IPS-NIHi11 (cell line): ENCODE results near the gene BTNL9.
A peak's percentile ranks its signal among the peaks of the same experiment; 100 is the strongest.
"Not testable (repeated sequence)": the region's sequence is repeated elsewhere in the genome, so short reads cannot be mapped to it uniquely, and the experiment has no call there.

ENCODE experiments used
- DNase-seq: peaks from one replicate; pipeline ENCODE4 v3.0.0; 2012; ENCODE audit warnings: mixed read lengths, low spot score

Gene BTNL9

DNA sequence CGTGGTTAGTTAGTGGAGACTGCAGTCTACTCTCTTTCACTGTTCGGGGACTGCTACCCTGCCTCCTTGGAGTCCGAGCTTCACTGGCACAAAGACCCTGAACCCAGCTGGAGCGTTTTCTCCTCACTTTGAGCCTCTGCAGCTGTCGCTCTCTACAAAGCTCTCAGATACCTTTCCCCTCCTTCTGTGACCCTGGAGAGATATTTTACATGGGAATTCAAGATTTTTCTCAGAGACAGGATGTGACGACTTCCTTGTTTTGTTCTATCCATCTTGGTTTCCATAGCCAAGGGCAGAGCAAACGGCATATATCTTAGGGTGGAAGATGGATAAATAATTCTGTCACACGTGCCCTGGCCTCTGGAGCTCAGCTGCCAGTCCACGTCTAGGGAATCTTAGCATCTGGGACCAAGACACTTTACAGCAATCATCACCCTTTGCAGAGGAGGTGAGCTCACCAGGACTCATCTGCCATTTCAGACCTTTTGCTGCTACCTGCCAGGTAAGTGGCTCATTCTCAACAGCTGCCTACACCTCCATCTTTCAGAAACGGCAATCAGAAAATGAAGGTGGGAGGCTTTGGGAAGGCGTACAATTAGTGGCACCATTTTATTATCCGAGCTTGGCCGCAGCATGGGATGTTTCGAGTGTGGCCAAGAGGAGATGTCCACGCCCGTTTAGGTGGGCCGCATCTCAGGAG is at the start of gene BTNL9:
BTNL9 (plus strand) TSS at position 336 of the 700 bp plus-strand sequence. CDS start 5,224 bp downstream, outside the sequence.
- no peak for DNase-seq

DNA sequence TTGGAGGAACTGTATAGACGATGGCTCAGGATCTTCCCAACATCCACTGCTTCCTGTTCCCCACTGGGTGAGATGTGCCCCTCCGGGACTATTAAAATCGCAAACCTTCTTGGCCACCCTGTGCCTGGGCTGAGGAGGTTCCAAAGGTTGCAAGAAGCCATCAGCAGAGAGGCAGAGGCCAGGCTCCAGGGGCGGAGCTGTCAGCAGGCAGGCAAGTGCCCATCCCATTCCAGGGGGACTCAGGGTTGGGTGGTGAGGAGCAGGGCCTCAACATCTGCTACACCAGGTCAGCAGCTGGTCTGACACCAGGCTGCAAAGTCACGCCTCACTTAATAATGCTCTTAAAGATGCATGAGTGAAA is 49.2 kb upstream of the BTNL9 start:
- DNase-seq: no peak

DNA sequence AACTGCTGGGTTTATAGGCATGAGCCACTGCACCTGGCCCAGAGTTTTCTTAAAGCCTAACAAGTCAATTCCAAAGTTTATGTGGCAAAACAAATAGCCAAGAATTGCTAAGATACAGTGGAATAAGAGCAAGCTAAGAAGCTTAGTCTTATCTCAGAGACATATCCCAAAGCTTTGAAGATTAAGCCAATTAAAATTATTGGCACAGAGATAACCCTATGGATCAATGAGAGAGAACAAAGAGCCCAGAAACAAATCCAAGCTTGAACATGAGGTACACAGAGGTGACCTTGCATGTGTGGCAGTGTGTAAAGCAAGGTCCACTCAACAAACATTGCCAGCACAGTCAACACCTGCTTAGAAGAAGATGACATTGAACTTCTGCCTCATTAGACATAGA is 38.1 kb upstream of the BTNL9 start:
- no peak for DNase-seq

DNA sequence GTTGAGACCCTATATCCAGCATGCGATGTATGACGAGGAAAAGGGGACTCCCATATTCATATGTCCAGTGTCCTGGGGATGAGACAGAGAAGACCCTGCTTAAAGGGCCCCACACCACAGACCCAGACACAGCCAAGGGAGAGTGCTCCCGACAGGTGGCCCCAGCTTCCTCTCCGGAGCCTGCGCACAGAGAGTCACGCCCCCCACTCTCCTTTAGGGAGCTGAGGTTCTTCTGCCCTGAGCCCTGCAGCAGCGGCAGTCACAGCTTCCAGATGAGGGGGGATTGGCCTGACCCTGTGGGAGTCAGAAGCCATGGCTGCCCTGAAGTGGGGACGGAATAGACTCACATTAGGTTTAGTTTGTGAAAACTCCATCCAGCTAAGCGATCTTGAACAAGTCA is 34.3 kb upstream of the BTNL9 start:
- peak; percentile 11 for DNase-seq

DNA sequence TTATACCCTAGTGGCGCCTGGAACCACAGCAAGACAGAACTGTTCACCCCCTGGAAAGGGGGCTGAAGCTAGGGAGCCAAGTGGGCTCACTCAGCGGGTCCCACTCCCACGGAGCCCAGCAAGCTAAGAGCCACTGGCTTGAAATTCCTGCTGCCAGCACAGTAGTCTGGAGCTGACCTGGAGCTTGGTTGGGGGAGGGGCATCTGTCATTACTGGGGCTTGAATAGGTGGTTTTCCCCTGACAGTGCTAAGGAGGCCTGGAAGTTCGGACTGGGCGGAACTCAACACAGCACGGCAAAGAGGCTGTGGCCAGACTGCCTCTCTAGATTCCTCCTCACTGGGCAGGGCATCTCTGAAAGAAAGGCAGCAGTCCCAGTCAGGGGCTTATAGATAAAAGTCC is 31.9 kb upstream of the BTNL9 start:
- no peak for DNase-seq

DNA sequence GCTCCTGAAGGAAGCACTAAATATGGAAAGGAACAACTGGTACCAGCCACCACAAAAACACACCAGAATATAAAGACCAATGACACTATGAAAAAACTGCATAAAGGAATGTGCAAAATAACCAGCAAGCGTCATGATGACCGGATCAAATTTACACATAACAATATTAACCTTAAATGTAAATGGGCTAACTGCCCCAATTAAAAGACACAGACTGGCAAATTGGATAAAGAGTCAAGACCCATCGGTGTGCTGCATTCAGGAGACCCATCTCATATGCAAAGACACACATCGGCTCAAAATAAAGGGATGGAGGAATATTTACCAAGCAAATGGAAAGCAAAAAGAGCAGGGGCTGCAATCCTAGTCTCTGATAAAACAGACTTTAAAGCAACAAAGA is 30.0 kb upstream of the BTNL9 start:
- not testable (repeated sequence) for DNase-seq

DNA sequence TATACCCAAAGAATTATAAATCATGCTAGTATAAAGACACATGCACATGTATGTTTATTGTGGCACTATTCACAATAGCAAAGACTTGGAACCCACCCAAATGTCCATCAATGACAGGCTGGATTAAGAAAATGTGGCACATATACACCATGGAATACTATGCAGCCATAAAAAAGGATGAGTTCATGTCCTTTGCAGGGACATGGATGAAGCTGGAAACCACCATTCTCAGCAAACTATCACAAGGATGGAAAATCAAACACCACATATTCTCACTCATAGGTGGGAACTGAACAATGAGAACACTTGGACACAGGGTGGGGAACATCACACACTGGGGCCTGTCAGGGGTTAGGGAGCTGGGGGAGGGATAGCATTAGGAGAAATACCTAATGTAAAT is 25.4 kb upstream of the BTNL9 start:
- not testable (repeated sequence) for DNase-seq

DNA sequence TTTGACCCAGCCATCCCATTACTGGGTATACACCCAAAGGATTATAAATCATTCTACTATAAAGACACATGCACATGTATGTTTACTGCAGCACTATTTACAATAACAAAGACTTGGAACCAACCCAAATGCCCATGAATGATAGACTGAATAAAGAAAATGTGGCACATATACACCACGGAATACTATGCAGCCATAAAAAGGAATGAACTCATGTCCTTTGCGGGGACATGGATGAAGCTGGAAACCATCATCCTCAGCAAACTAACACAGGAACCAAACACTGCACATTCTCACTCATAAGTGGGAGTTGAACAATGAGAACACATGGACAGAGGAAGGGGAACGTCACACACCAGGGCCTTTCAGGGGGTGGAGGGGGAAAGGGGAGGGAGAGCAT is 22.6 kb upstream of the BTNL9 start:
- not testable (repeated sequence) for DNase-seq

DNA sequence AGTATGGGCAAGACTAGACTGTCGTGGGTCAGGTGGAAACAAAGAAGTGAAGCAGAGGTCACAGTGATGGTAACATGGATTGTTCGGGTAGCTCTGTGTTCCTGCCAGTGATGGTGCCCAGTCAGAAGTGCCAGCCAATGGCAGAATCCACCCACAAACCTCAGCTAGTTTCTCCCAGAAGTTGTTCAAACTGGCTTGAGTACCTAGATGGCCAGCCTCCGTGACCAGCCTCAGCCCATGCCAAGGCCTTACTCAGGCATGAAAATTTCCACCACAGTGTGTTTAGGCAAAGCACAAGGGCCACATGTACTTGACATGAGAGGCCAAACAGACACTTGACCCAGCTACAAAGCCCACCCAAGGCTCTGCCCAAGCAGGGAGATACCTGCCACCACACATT is 19.4 kb upstream of the BTNL9 start:
- no peak for DNase-seq

DNA sequence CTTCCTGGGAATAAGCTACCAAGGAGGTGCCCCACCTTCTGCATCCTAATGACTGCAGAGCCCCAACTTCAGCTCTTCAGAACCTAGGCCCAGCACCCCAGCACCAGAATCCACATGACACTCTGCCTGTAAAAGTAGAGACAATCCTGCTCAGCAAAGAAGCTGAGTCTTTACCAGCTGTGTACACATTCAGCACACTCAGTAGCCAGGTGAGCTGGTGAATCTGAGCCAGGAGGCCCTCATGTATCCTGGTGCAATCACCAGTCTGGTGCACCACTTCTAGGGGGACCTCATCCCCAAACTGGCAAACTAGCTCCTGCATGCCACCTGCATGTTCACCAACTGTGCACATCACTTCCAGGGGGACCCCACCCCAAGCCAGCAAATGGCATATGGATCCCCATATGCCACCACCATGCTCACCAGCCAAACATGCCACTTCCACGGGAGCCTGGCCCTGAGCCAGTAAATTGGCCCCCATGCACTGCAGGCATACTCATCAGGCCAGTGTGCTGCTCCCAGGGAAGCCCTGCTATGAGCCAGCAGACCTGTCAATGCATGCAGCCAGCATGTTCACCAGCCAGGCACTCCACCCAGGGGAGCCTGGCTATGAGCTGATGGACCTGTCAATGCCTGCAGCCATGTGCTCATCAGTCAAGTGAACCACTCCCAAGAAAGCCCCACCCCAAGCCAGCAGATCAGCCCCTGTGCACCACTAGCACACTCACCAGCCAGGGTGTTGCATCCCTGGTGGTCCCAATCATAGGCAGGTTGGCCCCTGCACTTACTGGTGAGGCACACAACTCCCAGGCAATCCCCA is 15.6 kb upstream of the BTNL9 start:
- DNase-seq: no peak

DNA sequence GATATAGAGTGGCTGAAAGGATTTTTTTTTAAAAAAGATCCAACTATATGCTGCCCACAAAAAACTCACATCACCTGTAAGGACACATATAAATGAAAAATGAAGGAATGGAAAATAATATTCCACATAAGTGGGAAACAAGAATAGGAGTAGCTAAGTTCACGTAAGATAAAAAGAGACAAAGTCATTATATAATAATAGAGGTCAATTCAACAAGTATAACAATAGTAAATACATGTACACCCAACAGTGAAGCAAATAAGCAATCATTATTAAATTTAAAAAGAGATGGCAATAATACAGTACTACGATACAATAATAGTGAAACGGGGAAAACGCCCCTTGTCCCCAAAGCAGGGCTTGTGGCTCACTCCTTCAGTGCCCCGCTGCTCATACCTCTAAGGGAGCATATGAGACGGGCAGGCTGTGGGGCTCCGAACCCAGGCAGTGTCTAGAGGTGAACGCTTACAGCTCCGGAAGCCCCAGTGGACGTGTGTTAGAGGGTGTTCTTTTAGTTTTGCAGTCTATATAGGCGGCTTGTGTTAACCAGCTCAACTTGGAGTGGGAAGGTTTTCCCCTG is 12.5 kb upstream of the BTNL9 start:
- DNase-seq: no peak

DNA sequence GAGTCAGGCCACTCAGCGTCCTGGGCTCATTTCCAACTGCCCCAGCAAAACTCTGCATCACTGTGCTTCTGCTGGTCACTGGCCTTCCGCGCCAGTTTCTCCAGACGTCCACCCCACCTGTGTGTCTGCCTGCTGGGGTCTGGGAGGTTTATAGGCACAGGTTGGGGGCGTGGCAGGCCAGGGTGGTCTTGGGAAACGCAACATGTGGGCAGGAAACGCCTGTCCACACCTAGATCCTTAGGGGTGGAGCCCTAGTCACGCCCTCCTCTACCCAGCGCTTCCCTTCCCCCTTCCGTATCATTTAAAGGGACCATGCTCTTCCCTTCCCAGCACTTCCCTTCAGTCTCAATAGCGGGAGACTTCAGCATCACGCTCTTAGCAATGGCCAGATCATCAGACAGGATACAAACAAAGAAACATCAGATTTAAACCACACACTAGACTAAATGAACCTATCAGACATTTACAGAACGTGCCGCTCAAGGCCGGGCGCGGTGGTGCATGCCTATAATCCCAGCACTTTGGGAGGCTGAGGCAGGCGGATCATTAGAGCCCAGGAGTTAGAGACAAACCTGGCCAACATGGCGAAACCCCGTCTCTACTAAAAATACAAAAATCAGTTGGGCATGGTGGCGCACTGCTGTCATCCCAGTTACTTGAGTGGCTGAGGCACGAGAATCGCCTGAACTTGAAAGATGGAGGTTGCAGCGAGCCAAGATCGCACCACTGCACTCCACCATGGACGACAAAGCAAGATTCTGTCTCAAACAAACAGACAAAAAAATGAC is 11.8 kb upstream of the BTNL9 start:
- DNase-seq: peak; percentile 73

DNA sequence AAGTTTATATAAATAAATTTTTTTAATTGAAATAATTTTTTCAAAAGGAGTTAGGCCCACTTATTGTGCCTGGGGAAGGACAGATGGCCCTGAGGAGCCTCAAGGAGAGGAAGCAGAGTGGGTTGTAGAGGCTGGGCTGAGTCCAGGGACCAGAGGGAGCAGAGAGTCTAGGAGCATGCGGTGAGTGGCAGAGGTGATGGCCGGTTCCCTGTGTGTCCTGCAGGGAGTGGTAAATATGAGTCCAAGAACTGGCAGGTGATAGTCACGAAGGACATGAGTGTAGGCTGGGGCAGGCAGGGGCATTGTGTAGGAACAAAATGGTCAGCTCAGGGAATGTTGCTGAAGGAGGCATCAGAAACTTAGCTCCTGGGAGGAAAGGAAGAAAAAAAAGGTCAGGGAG is 8.3 kb upstream of the BTNL9 start:
- no peak for DNase-seq

DNA sequence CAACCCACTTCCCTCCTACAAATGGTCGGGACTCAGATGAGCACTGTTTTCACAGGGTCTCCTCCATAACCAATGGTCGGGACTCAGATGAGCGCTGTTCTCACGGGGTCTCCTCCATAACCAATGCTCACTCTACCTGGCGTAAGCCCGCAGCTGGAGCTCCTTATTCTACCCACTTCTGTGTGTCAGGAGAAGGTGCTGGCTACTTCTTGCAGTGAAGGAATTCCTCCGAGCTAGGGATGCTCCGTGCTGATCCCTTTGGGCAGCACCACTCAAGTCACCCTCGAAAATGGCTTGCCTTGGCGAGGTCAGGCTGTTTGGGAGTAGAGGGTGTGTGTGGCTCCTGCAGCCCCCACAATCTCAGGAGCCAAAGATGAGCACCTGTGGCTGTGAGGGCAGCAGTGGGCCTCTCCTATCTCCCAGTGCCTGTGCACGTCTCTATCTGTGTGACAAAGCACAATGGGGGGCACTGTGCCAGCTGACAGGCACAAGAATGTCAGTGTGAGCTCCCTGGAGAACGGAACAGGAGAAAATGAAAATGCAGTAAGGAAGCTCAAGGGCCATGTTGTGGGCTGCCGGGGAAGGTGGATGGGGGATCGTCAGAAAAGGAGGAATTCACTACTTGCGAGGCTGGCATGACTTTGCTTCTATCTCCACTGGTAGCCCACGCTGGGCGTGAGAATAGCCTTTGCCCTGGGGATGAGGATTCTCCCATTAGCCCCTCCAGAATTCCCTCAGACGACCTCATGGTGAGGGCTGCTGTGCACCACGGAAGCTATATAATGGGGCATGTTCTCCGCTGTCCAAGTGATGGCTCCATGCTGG is 3.9 kb upstream of the BTNL9 start:
- no peak for DNase-seq

DNA sequence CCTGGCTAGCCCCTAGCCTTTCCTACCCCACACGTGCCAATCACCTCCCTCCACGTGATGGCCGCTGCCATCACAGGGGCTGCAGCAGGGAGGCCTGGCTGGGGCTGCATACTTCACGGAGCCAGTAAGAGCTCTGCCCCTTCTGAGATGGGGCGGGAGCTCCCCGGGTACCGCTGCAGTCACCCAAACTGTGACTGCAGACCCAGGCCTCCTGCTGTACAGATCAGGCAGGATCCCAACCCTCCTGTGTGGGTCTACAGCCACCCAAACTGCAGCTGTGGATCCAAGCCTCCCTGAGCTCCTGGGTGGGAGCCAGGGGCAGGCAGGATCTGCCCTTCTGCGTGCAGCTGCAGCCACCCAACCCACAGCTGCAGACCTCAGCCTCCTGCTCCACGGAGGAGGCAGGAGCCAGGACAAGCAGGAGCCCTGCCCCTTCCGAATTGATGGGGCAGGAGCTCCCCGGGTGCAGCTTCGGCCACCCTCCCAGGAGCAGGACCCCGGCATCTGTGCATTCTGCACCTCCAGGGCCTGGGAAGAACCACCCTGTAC is 3.2 kb upstream of the BTNL9 start:
- no peak for DNase-seq

DNA sequence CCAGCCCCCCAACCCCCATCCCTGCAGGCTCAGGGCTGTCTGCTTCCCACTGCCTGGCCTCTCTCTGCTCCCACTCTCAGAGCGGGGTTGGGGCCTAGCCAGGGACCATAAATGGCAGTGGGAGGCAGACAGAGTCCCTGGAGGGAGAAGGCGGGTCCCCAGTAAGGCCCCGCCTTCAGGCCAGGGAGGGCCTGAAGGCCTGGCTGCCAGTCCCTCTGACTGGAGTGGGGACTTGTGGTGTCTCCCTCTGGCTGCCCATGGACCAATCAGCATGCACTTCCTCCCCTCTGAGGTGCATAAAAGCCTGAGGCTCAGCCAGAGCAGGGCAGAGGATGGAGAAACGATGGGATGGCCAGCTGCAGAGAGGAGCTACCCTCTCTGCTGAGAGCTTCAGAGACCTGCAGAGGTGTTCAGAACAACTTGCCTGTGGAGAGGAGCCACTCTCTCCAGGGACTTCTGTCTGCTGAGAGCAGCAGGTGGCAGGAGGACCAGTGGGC is 2.7 kb upstream of the BTNL9 start:
- DNase-seq: peak; percentile 61

DNA sequence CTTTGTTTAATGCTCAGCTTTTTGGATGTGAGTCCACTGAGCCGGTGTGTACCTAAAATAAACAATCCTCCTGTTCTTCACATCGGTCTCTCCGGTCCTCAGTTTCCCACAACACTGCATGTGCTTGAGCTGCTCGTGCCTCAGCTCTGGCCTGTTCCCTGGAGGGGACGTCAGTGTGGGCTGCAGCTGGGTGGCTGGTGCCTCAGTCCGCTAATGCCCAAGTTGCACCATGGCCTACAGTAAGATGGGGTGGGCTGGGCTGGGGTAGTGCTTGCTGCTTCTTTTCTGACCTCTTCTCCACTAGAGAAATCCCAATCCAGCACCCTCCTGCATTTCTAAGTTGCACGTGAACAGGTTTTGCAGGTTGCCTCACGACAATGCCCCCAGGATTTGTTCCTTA is 595 bp upstream of the BTNL9 start:
- DNase-seq: no peak

DNA sequence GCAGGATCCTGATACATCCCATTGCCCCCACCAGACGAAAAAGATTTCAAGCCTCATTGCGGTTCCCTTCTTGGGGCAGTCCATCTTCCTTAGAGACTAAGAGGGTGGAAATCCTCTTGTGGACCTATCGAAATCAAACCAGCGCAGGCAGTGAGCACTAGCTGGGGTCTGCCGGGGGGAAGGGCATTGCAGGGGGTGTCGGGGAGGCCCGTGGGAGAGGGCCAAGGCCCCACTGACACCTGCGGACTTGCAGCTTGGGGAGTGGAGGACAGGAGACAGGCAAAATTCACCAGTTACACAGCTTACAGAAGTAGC is 522 bp downstream of the BTNL9 start:
- no peak for DNase-seq

DNA sequence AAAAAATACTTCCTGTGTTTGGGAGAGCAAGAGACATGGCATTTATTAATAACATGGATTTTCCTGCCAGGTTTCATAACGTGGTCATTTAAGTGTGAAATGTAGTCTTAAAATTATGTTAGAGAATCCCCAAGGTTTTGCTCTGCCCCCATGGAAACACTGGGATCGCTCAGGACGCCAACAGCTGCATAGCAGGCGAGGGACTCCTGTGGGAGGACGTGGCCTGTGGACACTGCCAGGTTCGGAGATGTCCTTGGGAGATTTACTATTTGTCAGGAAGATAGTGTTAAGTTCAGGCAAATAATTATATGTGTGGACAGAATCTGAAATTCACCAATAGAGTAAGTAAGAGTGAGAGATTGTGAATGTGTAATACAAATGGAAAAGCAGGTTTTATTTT is 977 bp downstream of the BTNL9 start:
- DNase-seq: no peak

DNA sequence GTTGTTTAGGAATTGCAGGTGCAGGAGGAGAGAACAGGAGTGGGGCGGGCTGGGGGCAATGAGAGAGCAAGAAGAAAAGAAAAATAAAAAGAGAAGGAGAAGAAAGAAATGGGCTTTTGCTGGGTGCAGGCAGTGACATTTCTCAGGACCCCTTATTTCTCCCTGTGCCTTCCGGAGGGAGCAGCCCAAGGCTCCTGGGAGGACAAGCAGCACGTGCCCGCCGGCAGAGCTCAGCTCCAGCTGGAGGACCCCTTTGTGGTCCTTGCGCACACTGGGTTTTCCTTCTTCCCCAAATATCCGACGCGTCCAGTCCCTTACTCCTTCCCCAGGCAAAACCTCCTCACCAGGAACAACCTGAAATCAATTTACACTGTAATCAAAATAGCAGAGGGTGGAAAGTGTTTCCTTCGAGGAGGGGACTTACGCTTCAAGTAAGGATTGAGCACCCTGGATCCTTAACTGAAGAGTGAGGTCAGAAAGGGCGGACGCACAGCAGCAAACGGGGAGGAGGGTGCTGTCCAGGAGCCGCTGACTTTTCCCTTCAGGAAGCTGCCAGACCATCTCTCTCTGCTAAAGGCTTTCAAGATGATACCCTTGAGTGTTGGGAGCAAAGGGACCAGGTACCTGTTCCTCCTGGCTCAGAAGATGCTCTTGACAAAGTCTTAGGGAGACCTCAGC is 2.1 kb downstream of the BTNL9 start:
- no peak for DNase-seq

DNA sequence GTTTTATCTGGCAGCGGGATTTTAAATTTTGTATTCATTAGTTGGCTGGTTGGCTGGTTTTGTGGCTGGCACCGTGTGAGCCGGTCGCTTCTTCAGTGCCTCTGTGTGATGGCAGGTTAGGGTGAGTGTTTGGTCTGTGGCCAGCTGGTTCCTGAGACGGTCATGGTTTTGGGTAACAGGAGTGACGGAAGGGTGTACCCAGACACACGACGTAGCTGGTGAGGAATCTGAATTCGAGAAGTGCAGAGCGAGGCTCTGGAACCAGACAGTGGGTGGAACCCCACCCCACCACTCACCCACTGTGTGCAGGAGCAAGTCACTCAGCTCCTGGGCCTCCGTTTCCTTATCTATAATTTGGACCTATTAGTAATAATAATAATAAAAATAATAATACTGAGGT is 2.7 kb downstream of the BTNL9 start:
- DNase-seq: no peak
